IMR-90 (cell line): ENCODE data around the gene PAX8.

Source experiments
- CTCF ChIP-seq: conservative IDR thresholded peaks from 2 replicates; pipeline ENCODE4 v1.5.1; 2012; ENCODE audit warnings: mild to moderate bottlenecking, low read depth, low read length, improper control_type of control experiment
- POLR2A ChIP-seq: IDR thresholded peaks from 2 replicates; pipeline ENCODE4 v1.6.1; 2012; ENCODE audit warnings: mild to moderate bottlenecking, low read depth, low read length

- TF ChIP-seq CTCF (no peak), POLR2A (no peak)
Measured at GRCh38 chr2:113224647-113225236, 54.0 kb downstream of the PAX8 start.
